Right atrium auricular region (tissue), 2 donors: Measurements from ENCODE around the gene GALR3. TPM values are rescaled to one million over a fixed set of nuclear protein-coding genes. Genes with fewer than 3 reads are reported as not detected.

ENCODE experiments used
- DNase-seq: peaks from one replicate; pipeline ENCODE4 v3.0.0-alpha.2; 2019; ENCODE audit warnings: low spot score
- H3K27ac ChIP-seq, 2 donors: fragments of 200-600 bp; sonication (generic); 1 replicate in 1 of 2; 2 replicates in 1 of 2; pipeline ENCODE4 v1.5.1; 2016 to 2019
- H3K27me3 ChIP-seq, 2 donors: fragments of 200-600 bp; sonication (generic); one replicate each; pipeline versions ENCODE4 v1.5.1 to v1.6.0; 2017 to 2019
- H3K36me3 ChIP-seq: fragments of 200-600 bp; sonication (generic); one replicate; pipeline ENCODE4 v1.5.1; 2016
- H3K4me1 ChIP-seq, 2 donors: fragments of 200-600 bp; sonication (generic); one replicate each; pipeline versions ENCODE4 v1.5.1 to v1.6.0; 2017 to 2019
- H3K4me3 ChIP-seq, 2 donors: fragments of 200-600 bp; sonication (generic); 1 replicate in 1 of 2; 2 replicates in 1 of 2; pipeline ENCODE4 v1.5.1; 2017 to 2019; ENCODE audit warnings: mild to moderate bottlenecking in 1 of 2, moderate library complexity in 1 of 2
- H3K9me3 ChIP-seq, 2 donors: fragments of 200-600 bp; sonication (generic); one replicate each; pipeline ENCODE4 v1.5.1; 2019
- total RNA-seq, 2 donors: library from RNA; depleted of rRNA; stranded (reverse); fragments of >200 nt; gene quantifications; one replicate each; pipeline ENCODE4 v1.1.0, GENCODE V29; 2016
- TF ChIP-seq, protein P1 (sequence below), 2 donors: fragments of 200-600 bp; sonication (generic); IDR thresholded peaks; one replicate each; pipeline ENCODE4 v1.5.1; 2019; ENCODE audit warnings: antibody characterized with exemption in 2 of 2

Gene GALR3
- total RNA-seq, 2 donors from 2014 or later = not detected

DNA sequence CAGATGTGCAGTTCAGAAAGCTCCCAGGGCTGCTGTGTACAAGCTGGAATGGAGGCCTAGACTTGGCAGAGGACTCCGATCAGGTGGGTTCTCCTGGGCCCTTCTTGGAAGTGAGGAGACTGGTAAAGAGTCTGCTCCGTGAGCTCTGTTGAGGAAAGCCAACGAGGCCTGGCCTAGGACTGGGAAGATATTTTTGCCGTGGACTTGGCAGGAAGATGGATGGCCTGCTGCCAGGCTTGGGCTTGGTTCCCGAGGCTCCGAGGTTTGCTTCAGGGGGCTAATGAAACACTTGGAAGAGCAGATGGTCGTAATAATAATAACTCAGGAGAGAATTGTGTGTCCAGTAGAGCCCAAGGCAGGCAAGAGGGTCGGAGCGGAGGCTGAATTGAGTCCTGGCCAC, 3.9 kb downstream of the GALR3 start:
- H3K27me3 ChIP-seq = no peaks in the 10 kb centered on the region
- no peak overlapping the region for H3K27ac ChIP-seq
- H3K4me3 ChIP-seq = no peak overlapping the region
- H3K36me3 ChIP-seq = peaks cover 24% of the 10 kb centered on the region
- TF ChIP-seq, protein P1, sequence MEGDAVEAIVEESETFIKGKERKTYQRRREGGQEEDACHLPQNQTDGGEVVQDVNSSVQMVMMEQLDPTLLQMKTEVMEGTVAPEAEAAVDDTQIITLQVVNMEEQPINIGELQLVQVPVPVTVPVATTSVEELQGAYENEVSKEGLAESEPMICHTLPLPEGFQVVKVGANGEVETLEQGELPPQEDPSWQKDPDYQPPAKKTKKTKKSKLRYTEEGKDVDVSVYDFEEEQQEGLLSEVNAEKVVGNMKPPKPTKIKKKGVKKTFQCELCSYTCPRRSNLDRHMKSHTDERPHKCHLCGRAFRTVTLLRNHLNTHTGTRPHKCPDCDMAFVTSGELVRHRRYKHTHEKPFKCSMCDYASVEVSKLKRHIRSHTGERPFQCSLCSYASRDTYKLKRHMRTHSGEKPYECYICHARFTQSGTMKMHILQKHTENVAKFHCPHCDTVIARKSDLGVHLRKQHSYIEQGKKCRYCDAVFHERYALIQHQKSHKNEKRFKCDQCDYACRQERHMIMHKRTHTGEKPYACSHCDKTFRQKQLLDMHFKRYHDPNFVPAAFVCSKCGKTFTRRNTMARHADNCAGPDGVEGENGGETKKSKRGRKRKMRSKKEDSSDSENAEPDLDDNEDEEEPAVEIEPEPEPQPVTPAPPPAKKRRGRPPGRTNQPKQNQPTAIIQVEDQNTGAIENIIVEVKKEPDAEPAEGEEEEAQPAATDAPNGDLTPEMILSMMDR (IDR thresholded peaks at IDR 0.05) = no peak
- DNase-seq = no peak
- no peaks in the 10 kb centered on the region for H3K9me3 ChIP-seq
- H3K4me1 ChIP-seq = peaks cover 0 to 10% of the 10 kb centered on the region in 2 donors

DNA sequence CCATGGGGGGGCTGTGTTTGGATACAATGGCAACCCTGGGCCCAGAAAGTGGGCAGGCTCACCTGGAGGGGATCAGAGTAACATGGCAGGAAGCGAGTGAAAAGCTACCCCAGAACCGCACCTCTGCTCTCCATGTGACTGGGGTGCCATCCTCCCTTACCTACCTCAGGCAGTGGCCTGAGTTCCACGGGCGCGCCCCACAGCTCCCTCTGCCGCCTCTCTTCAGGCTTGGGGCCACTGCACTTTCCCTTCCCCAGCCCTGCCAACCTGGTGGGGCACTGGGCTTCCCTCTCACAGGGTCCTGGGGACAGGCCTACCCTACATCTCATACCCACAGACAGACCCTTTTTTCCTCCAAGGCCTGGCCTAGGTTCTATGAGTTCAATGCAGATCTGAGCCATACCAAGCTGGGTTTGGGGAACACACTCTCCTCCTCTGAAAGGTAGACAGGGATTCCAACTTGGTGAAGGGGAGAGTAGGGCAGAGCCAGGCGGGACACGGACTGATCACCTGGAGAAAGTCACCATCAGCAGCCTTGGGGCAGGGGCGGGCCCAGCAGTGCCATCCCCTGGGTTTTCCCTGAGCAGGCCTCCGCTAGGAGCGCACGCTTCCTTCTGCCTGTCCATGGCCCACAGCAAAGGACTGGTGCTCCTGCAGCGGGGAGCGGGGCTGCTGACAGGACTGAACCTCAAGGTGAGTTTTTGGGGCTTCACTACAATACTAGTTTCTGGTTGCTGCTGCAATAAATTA, 7.1 kb downstream of the GALR3 start:
- Histone ChIP-seq H3K9me3 (no peaks in the 10 kb centered on the region), H3K27me3 (no peaks in the 10 kb centered on the region), H3K4me3 (no peak overlapping the region), H3K4me1 (peaks cover 0 to 6% of the 10 kb centered on the region in 2 donors), H3K36me3 (peaks cover 48% of the 10 kb centered on the region), H3K27ac (no peak overlapping the region)
- DNase-seq = no peak
- TF ChIP-seq, protein P1 (IDR thresholded peaks at IDR 0.05) = no peak

DNA sequence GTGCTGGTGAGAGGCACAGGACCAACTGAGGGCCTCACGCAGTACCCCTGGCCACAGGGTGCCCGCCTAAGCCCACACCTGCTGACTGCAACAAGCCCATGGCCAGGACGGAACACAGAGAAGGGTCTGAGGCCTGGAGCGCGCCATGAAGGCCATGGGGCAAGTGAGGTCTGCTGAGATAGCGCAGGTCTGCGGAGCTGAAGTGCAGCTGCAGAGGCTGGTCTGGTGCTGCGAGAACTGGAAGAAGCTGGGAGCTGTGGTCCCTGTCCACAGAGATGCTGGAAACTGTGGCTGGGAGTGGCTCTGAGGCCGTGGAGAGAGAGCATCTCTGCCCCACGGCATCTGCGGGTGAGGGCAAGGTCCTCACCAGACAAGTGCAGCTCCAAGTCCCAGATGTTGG, 8.3 kb downstream of the GALR3 start:
- H3K27ac ChIP-seq = no peak overlapping the region
- DNase-seq = no peak
- H3K36me3 ChIP-seq = peaks cover 48% of the 10 kb centered on the region
- H3K9me3 ChIP-seq = no peaks in the 10 kb centered on the region
- H3K4me1 ChIP-seq = peaks cover 0 to 6% of the 10 kb centered on the region in 2 donors
- TF ChIP-seq, protein P1 (IDR thresholded peaks at IDR 0.05) = no peak
- no peak overlapping the region for H3K4me3 ChIP-seq
- no peaks in the 10 kb centered on the region for H3K27me3 ChIP-seq

DNA sequence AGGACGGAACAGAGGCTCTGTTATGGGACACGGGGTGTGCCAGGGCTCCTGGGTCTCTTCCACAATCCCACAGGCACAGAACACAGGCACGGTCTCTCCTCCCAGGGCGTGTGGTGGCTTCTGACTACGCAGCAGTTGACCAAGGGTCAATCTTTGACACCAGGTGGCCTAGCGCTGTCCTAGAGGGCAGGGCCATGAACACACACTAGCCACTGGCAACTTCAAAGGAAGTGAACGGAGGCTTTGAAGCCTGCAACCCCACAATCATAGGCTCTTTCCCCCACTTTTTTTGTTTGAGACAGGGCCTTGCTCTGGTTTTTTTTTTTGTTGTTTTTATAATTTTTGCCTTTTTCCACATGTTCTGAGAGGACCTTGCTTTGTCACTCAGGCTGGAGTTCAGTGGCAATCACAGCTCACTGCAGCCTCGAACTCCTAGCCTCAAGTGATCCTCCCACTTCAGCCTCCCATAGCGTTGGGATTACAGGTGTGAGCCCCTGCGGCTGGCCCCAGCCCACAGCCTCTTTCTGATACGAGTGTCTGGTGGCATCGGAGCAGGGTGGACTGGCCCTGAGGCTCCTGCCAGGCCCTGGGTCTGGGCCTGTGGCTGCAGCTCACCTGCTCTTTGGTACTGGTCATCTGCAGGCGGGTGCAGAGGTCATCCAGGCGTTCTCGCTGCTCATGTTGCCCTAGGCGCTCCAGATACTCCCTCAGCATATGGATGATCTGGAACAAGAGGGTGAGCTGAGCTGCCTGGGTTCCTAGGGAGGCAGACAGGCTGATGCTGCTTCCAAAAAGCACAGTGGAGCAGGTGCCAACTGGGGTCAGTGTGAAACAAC, 9.1 kb downstream of the GALR3 start:
- H3K36me3 ChIP-seq = peaks cover 48% of the 10 kb centered on the region

DNA sequence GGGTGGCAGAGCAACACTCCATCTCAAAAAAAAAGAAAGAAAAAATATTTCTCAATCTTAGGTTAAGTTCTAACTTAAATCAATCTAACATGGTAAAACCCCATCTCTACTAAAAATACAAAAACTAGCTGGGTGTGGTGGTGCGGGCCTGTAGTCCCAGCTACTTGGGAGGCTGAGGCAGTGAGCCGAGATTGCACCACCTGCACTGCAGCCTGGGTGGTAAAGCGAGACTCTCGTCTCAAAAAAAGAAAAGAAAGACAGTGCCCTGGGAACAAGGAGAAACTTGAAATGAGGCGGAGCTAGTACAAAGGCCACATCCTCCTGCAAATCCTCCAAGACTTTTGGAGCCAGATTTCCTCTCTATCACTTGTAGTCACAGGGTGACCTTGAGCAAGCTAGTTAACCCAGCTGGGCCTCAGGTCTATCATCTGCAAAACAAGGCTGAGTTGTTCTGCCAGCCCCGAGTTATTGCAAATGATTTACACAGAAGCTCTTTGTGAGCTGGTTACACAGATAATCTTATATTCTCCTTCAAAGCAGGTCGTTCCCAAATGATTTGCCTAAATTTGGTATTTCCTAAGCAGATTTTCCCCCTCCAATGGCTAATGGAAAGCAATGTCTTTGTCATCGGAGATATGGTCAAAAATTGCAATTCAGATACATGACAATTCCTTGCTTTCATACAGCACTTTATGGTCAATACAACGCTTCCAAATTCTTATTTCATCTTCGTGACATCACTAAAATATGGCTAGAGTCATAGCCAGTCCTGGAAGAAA, 19.0 kb downstream of the GALR3 start:
- TF ChIP-seq, protein P1 (IDR thresholded peaks at IDR 0.05) = no peak
- no peak for DNase-seq
- no peaks in the 10 kb centered on the region for H3K27me3 ChIP-seq
- no peak overlapping the region for H3K27ac ChIP-seq
- H3K9me3 ChIP-seq = no peaks in the 10 kb centered on the region
- peaks cover 0 to 12% of the 10 kb centered on the region in 2 donors for H3K4me1 ChIP-seq
- H3K36me3 ChIP-seq = peaks cover 24% of the 10 kb centered on the region
- H3K4me3 ChIP-seq = no peak overlapping the region

More for the DNA sequence above, 9.1 kb downstream of the GALR3 start:
- no peaks in the 10 kb centered on the region for H3K9me3 ChIP-seq
- TF ChIP-seq, protein P1 (IDR thresholded peaks at IDR 0.05) = no peak
- H3K27ac ChIP-seq = no peak overlapping the region
- no peaks in the 10 kb centered on the region for H3K4me1 ChIP-seq
- H3K4me3 ChIP-seq = no peak overlapping the region
- no peak for DNase-seq
- H3K27me3 ChIP-seq = no peaks in the 10 kb centered on the region
